ENCODE data around the gene ARPC4. TPM values are rescaled to one million over a fixed set of nuclear protein-coding genes. Genes with fewer than 3 reads are reported as not detected.
A peak's percentile ranks its signal among the peaks of the same experiment; 100 is the strongest.

ARPC4 gene
- total RNA-seq, 6 donors from 2014 or later: 88.3 to 186 (median 158) TPM

- WGBS, 2 donors: 2 to 6% methylated on average over 3 to 23 of the region's 76 CpGs
- peak; percentile 79 to 95 for DNase-seq
Measured at GRCh38 chr3:9809615-9810432, 16.9 kb downstream of the ARPC4 start, which contains the start of gene TTLL3. Gene TTLL3 (plus strand): TSS chr3:9810262. CDS start chr3:9810662, 400 bp downstream.

DNA sequence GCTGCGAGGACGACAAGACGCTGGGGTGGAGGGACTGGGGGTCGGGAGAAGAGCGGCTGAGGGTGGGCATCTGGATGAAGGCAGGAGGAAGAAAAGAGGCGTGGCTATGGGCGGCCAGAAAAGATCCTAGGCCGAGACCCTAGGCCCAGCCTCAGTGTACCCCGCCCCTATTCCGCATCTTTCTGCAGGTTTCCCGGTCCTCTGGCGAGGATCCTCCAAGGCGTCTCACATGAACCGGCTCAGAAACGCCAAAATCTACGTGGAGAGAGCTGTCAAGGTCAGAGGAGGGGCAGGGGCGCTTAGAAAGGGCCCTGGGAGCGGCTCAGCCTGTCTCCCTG, 17.5 kb downstream of the ARPC4 start:
- no peak for TF ChIP-seq POLR2AphosphoS5 (IDR thresholded peaks at IDR 0.05)
- TF ChIP-seq CTCF (IDR thresholded peaks at IDR 0.05): no peak
- no peak for TF ChIP-seq POLR2A (IDR thresholded peaks at IDR 0.05)
- TF ChIP-seq EP300 (IDR thresholded peaks at IDR 0.05): no peak
- H3K27ac ChIP-seq: peak overlapping the region; percentile 92 to 95 (median 94)
- H3K27me3 ChIP-seq: no peaks in the 10 kb centered on the region
- H3K4me1 ChIP-seq: peaks cover 12 to 24% (median 19%) of the 10 kb centered on the region in 4 donors
- DNase-seq: no peak
- no peaks in the 10 kb centered on the region for H3K9me3 ChIP-seq
- H3K36me3 ChIP-seq: peaks cover 13 to 38% (median 21%) of the 10 kb centered on the region in 4 donors
- H3K4me3 ChIP-seq: peak overlapping the region; percentile 55 to 76 (median 70)
- WGBS, 2 donors: 7 to 16% methylated on average over 9 to 15 of the region's 18 CpGs
- peak in 1 of 2 donors; percentile 40 for ATAC-seq (ENCODE audit: low FRiP score in 2 of 2)

More at GRCh38 chr3:9809615-9810432, 16.9 kb downstream of the ARPC4 start, which contains the start of gene TTLL3:
- TF ChIP-seq EP300 (IDR thresholded peaks at IDR 0.05) (no peak), POLR2A (IDR thresholded peaks at IDR 0.05) (peak in 3 of 4 donors; percentile 52 to 81 (median 73)), CTCF (IDR thresholded peaks at IDR 0.05) (peak in 2 of 6 experiments; percentile 20 to 28), POLR2AphosphoS5 (IDR thresholded peaks at IDR 0.05) (peak; percentile 50 to 51)
- ATAC-seq (ENCODE audit: low FRiP score in 2 of 2): peak; percentile 85 to 91
- peaks cover 12 to 24% (median 19%) of the 10 kb centered on the region in 4 donors for H3K4me1 ChIP-seq
- H3K9me3 ChIP-seq: no peaks in the 10 kb centered on the region
- H3K27ac ChIP-seq: peak within 1 kb of the TSS; percentile 92 to 95 (median 94)
- H3K36me3 ChIP-seq: peaks cover 18 to 43% (median 25%) of the 10 kb centered on the region in 4 donors
- peak within 1 kb of the TSS; percentile 55 to 76 (median 70) for H3K4me3 ChIP-seq
- no peaks in the 10 kb centered on the region for H3K27me3 ChIP-seq

DNA sequence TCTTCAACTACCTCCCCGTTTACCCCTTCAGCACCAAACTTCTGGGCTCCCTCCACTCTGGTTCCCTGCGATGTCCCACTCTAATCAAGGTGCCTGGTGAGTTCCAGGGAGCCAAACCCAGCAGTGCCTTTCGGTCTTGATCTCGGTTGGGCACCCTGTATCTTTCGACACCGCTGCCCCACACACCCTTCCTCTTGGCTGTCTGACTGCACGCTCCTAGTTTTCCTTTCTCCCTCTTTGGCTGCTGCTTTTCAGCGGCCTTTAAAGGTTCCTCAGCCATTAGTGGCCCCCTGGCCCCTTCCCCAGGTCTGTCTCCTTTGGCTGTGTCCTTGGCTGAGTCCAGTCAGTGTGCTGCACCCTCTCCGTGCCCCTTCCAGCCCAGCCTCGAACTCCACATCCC, 18.0 kb downstream of the ARPC4 start:
- H3K9me3 ChIP-seq: no peaks in the 10 kb centered on the region
- no peaks in the 10 kb centered on the region for H3K27me3 ChIP-seq
- DNase-seq (no peak), ATAC-seq (ENCODE audit: low FRiP score in 2 of 2) (no peak)
- TF ChIP-seq EP300 (IDR thresholded peaks at IDR 0.05) (no peak), CTCF (IDR thresholded peaks at IDR 0.05) (no peak), POLR2A (IDR thresholded peaks at IDR 0.05) (no peak), POLR2AphosphoS5 (IDR thresholded peaks at IDR 0.05) (no peak)
- peaks cover 9 to 38% (median 19%) of the 10 kb centered on the region in 4 donors for H3K36me3 ChIP-seq
- WGBS, 2 donors: 60 to 61% methylated on average over 10 of the region's 10 CpGs
- H3K4me1 ChIP-seq: peaks cover 12 to 24% (median 19%) of the 10 kb centered on the region in 4 donors
- peak overlapping the region in 3 of 4 donors; percentile 67 to 76 (median 73) for H3K4me3 ChIP-seq
- H3K27ac ChIP-seq: peak overlapping the region; percentile 92 to 95 (median 94)

- no peak for TF ChIP-seq CTCF (IDR thresholded peaks at IDR 0.05)
- no peak for TF ChIP-seq POLR2A (IDR thresholded peaks at IDR 0.05)
- TF ChIP-seq EP300 (IDR thresholded peaks at IDR 0.05): no peak
- no peak for TF ChIP-seq POLR2AphosphoS5 (IDR thresholded peaks at IDR 0.05)
- ATAC-seq (ENCODE audit: low FRiP score in 2 of 2) (no peak), DNase-seq (no peak)
- 95 to 98% methylated on average over 8 to 9 of the region's 9 CpGs for WGBS, 2 donors
- H3K27ac ChIP-seq: no peak overlapping the region
- no peaks in the 10 kb centered on the region for H3K27me3 ChIP-seq
- no peak overlapping the region for H3K4me3 ChIP-seq
- H3K36me3 ChIP-seq: peaks cover 0 to 21% (median 8%) of the 10 kb centered on the region in 4 donors
- no peaks in the 10 kb centered on the region for H3K9me3 ChIP-seq
- peaks cover 12 to 24% (median 19%) of the 10 kb centered on the region in 4 donors for H3K4me1 ChIP-seq
Measured at GRCh38 chr3:9812870-9813483, 20.1 kb downstream of the ARPC4 start.

Measured in upper lobe of left lung (tissue), 6 donors.